SU-DHL-6 (cell line): ENCODE measurements around the gene LDB2.

Experiments used
- CTCF ChIP-seq: fragments of 200-600 bp; sonication (generic); IDR thresholded peaks from one replicate; pipeline ENCODE4 v1.5.1; 2017; ENCODE audit warnings: antibody characterized with exemption, mild to moderate bottlenecking, low read length, moderate library complexity; ENCODE audit not compliant: insufficient read depth, poor library complexity, severe bottlenecking
- EZH2phosphoT487 ChIP-seq: fragments of 200-600 bp; sonication (generic), shearing (Covaris generic); conservative IDR thresholded peaks from 2 replicates; pipeline ENCODE4 v1.6.1; 2018; ENCODE audit warnings: mild to moderate bottlenecking, antibody characterized with exemption, low read length, moderate library complexity, mixed read lengths

- TF ChIP-seq CTCF (no peak), EZH2phosphoT487 (no peak)
Observed at GRCh38 chr4:16579866-16580265, 318.6 kb downstream of the LDB2 start.
